ENCODE results near the gene OLFML1. TPM values are rescaled to one million over a fixed set of nuclear protein-coding genes. Genes with fewer than 3 reads are reported as not detected.

OLFML1 gene
- total RNA-seq, 1 donor from 2014 or later: not detected

GRCh38 chr11:7531011-7531410 is 45.7 kb downstream of the OLFML1 start:
- no peak for DNase-seq (ENCODE audit: low read depth in 2 of 2)

- DNase-seq (ENCODE audit: low read depth in 2 of 2): no peak
Observed at GRCh38 chr11:7532405-7533145, 47.3 kb downstream of the OLFML1 start.

GRCh38 chr11:7533199-7534041 is 48.1 kb downstream of the OLFML1 start:
- DNase-seq (ENCODE audit: low read depth in 2 of 2): no peak

- DNase-seq (ENCODE audit: low read depth in 2 of 2): no peak
Observed at GRCh38 chr11:7534042-7534378, 48.7 kb downstream of the OLFML1 start.

- DNase-seq (ENCODE audit: low read depth in 2 of 2): no peak
Observed at GRCh38 chr11:7536100-7536499, 50.8 kb downstream of the OLFML1 start.

- no peak for DNase-seq (ENCODE audit: low read depth in 2 of 2)
Observed at GRCh38 chr11:7537265-7537664, 52.0 kb downstream of the OLFML1 start.

- no peak for DNase-seq (ENCODE audit: low read depth in 2 of 2)
Observed at GRCh38 chr11:7538031-7538430, 52.7 kb downstream of the OLFML1 start.

- DNase-seq (ENCODE audit: low read depth in 2 of 2): no peak
Observed at GRCh38 chr11:7538466-7539454, 53.5 kb downstream of the OLFML1 start.

GRCh38 chr11:7540830-7541555 is 55.7 kb downstream of the OLFML1 start:
- no peak for DNase-seq (ENCODE audit: low read depth in 2 of 2)

- DNase-seq (ENCODE audit: low read depth in 2 of 2): no peak
Observed at GRCh38 chr11:7543302-7543701, 58.0 kb downstream of the OLFML1 start.

- DNase-seq (ENCODE audit: low read depth in 2 of 2): no peak
Observed at GRCh38 chr11:7544021-7544420, 58.7 kb downstream of the OLFML1 start.

GRCh38 chr11:7545611-7546010 is 60.3 kb downstream of the OLFML1 start:
- no peak for DNase-seq (ENCODE audit: low read depth in 2 of 2)

GRCh38 chr11:7546324-7546791 is 61.1 kb downstream of the OLFML1 start:
- no peak for DNase-seq (ENCODE audit: low read depth in 2 of 2)

GRCh38 chr11:7547687-7548086 is 62.4 kb downstream of the OLFML1 start:
- DNase-seq (ENCODE audit: low read depth in 2 of 2): no peak

- DNase-seq (ENCODE audit: low read depth in 2 of 2): no peak
Observed at GRCh38 chr11:7548659-7549274, 63.5 kb downstream of the OLFML1 start.

- DNase-seq (ENCODE audit: low read depth in 2 of 2): no peak
Observed at GRCh38 chr11:7549681-7550080, 64.4 kb downstream of the OLFML1 start.

- no peak for DNase-seq (ENCODE audit: low read depth in 2 of 2)
Observed at GRCh38 chr11:7551571-7551970, 66.3 kb downstream of the OLFML1 start.

GRCh38 chr11:7552666-7553065 is 67.4 kb downstream of the OLFML1 start:
- no peak for DNase-seq (ENCODE audit: low read depth in 2 of 2)

- no peak for DNase-seq (ENCODE audit: low read depth in 2 of 2)
Observed at GRCh38 chr11:7555052-7555699, 69.9 kb downstream of the OLFML1 start.

GRCh38 chr11:7558046-7558445 is 72.7 kb downstream of the OLFML1 start:
- DNase-seq (ENCODE audit: low read depth in 2 of 2): no peak
